GM19468 (cell line): Measurements from ENCODE around the gene HUS1.
"Not testable (repeated sequence)": the region's sequence is repeated elsewhere in the genome, so short reads cannot be mapped to it uniquely, and the experiment has no call there.

Experiments
- ATAC-seq: cut with Tn5 transposase; IDR thresholded peaks from one replicate; pipeline ENCODE4 v1.9.1; 2021; ENCODE audit warnings: mild to moderate bottlenecking, moderate library complexity, moderate number of reproducible peaks; ENCODE audit not compliant: unreplicated experiment; ENCODE audit errors: extremely low read depth

Gene HUS1

DNA sequence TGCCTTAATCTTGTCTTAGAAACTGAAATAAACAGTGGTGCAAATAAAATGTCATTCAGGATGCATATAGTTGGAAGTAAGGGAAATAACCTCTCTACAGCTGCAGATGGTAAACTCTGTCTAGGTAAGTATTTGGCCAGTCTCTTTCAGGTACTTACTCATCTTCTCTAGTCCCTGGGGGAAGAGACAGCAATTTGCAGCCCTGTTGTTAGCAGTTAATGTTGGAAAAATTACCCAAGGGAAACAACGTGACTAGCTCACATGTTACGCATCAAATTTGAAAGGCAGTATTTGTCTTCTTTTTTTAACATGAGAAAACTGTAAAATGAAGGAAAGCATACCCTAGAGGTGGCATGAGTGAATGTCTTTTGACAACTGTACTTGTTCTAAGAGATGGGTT lies 3.2 kb upstream of the HUS1 start:
- ATAC-seq: no peak

DNA sequence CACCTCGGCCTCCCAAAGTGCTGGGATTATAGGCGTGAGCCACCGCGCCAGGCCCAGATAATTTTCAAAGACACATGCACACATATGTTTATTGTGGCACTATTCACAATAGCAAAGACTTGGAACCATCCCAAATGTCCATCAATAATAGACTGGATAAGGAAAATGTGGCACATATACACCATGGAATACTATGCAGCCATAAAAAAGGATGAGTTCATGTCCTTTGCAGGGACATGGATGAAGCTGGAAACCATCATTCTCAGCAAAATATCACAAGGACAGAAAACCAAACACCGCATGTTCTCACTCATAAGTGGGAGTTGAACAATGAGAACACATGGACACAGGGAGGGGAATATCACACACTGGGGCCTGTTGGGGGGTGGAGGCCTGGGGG lies 1.2 kb upstream of the HUS1 start:
- not testable (repeated sequence) for ATAC-seq

DNA sequence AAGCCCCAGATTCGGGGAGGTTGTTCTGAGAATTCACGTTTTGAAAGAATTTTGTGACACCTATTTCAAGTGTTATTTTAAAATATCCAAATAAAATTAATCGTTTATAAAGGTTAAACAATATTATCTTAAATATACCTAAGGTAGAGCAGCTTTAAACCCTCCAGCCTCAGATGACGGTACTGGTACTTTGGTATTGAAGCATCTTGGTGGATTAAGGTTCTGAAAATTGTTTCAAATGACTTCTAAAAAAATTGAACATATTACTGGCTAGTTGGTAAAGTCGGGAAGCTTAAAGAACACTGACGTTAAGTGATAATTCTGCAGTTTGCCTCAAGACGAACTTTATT lies 392 bp upstream of the HUS1 start:
- ATAC-seq: no peak

DNA sequence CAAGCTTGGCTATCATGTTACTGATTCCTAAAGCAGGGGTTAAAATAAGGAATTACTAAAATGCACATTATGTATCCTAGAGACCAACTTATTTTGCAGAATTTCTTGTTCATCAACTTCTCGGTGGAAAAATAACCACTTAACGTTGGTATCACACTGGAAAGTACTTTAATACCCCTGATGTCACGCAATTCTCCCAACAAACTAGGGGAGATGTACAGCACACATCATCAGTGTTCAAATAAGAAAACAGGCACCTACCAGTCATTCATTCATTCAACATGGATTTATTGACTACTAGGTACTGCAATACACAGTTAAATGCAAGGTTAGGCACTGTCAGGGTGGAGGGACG lies 648 bp downstream of the HUS1 start:
- no peak for ATAC-seq

DNA sequence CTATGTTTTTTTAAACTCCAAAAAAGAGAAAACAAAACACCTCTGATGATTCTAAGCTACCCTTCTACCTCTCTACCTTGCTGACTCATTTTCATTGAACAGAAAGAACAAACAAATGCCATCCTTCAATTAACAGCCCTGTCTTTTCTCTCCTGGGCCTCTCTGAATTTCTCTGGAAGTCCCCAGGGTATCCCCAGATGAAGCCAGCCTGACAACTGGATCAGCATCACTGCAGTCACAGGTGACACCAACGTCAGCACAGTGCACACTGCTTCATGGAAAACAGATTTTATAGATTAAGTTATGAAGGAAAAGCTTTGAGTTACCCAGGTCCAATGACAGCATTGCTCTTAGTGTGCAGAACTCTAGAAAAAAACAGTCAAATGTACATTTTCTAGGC lies 5.7 kb downstream of the HUS1 start:
- no peak for ATAC-seq

DNA sequence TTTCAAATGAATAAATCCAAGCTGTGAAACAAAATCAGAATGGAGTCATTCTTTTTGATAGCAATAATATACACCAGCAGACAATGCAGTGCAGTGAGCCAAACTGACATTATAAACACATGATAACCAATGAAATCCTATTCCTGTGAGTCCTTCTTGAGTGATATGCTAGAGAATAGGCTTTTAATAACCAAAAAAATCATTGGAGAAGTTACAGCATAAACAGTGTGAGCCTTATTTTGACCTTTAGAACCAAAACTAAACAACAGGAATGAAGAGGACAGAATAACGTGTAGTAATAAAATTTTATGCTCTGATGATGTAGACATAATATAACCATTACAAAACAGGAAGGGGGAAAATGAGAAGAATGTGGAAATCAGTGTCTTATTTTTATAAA lies 8.7 kb downstream of the HUS1 start:
- ATAC-seq: no peak

DNA sequence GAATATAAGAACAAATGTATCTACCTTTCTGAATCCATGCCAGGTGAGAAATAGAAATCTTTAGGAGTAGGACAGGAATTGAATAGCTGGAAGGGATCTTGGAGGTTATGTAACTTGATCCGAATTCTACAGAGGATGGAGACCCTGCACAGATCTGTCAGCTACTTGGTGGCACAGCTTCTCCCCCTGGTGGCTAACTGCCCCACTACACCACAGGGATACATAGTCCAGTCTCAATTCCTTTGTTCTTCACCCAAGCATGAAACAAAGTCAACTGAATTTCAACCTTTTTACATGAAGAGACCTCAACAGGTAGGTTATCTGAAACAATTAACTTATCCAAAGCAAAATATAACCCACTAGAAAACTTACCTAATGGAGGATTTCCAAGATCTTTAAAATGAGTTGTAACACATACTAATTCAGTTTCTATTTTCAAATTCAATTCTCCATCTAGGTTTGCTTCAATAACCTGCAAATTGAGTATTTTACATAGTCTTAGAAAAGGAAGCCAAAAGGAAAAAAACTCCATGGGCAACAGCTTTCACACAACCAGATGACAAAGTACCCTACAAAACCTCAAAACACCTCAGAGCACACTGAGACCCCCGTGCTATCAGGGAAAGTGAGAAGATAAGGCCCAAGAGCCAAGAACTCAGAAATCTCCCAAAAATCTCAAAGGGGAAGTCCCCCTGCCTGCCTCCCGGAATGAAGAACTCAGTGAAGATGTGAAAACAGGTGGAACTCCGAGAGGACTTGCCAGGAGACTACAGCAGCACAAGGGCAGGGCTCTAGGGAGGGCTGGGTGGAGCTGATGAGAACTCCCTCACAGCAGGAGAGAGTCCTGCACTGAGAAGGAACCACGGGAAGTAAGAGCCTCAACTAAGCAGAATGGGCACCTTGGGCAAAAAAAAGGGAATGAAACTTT lies 10.3 kb downstream of the HUS1 start:
- ATAC-seq: peak; percentile 81

DNA sequence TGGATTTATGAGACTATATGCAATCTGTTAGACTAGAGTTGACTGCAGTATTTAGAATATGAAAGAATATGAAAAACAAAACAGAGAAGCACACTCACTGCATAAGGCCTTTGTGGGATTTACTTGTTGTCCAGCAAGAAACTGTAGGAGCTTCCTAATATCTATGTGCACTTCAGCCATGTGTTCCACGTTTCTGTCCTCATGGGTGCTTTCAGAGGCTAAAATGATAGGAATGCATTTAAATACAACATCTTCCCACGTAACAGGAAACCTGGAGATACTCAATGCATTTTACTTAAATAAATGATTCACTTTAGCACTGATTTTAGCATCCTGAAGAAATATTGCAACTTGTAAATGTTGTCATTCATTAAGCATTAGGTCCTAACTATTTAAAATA lies 11.7 kb downstream of the HUS1 start:
- no peak for ATAC-seq

DNA sequence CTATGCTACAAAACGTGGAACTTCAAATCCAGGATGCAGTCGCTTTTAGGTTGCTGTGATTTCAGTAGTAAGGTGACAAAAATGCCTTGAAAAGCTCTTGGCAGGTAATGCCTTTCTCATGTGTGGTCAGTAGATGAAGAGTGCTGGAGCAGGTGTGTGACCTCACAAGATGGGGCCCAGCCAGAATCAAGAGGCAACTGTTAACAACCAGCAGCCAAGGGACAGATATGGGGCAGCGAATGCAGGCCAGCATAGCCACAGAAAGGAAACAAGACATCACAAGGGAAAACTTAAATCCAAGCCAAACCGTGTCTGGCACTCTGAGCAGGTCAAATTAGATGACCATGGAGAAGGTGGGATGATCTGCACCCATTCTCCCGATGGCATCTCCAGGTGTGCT lies 12.3 kb downstream of the HUS1 start:
- no peak for ATAC-seq

DNA sequence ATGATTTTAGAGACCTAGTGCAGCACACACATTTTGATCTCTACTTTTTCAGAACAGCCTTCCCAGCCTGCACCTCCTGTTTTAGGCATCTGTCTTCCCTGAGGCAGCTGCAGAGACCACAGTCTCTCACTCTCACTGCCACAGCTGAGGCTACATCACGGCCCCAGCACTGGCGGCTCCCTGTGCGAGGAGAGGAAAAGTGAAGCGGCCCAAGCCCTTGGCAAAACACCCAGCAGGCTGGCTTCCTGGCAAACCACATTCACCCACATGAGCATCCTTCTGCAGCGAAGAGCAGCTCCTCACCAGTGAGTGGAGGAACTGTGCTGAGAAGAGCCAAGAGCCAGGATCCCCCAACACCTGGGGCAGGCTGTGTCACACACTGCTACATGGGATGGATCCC lies 14.0 kb downstream of the HUS1 start:
- ATAC-seq: no peak

DNA sequence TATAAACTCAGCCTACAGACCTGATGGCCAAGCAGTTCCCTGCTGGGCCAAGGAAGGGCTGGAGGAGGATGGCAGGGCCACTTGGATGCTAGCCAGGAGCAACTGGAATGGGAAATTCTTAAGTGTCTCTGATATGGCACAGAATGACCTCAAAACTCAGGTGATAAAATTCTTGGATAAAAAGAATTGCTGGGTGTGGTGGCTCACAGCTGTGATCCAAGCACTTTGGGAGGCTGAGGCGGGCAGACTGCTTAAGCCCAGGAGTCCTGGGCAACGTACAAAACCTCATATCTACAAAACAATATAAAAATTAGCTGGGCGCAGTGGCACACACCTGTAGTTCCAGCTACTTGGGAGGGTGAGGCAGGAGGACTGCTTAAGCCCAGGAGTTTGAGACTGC lies 17.2 kb downstream of the HUS1 start:
- ATAC-seq: no peak

DNA sequence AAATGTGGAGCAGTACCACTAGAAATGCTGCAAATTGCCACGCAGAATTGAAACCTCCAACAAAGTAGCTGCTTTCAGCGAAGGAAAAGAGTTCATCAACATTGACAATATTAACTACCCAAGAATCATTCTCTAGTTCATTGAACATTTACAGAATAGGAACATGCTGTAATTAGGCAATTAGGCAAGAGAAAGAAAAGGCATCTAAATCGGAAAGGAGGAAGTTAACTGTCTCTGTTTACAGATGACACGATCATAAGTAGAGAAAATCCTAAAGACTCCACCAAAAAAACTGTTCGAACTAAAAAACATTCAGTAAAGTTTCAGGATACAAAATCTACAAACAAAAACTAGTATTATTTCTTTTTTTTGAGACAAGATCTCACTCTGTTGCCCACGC lies 22.3 kb downstream of the HUS1 start:
- ATAC-seq: no peak

DNA sequence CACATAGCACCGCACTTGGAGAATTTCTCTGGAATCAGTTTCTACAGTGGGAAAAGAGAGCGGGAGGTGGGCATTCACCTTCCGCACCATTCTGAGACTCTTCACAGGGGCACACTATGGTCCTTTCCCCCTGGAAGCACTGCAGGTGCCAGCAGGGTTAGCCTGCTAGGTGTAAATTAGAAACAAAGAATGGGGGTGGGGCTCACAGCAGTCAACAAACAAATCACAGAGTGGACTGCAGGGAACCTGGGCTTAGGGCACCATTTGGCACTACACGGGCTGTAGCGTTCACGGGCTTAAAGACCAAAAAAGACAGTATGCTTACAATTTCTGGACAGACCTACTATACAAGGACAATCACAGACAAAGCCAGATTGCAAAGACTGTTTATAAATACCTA lies 23.2 kb downstream of the HUS1 start:
- ATAC-seq: no peak

DNA sequence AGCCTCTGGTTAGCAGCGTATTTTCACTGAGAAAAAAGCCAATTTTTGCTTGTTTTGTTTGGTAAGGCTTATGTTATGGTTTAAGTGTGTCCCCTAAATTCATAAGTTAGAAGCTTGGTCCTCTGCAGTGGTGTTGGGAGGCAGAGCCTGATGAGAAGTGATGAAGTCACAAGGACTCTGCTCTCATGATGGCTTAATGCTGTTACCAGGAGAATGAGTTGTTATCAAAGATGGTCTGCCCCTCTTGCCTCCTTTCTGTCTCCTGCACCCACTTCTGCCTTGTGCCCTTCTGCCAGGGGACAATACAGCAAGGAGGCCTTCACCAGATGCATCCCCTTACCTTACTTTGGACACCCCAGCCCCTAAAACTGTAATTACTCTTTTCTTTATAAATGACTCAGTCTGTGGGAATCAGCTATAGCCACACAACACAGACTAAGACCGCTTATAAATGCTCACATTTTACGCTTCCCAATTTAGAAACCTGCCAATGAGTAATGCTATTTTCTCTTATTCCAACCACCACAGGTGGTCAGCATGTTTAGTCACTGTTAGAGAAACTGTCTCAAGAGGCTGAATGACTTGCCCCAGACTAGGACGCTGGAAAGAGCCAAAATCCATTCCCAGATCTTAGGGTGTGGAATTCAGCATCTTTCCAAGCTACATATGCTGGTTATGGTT lies 25.0 kb downstream of the HUS1 start:
- ATAC-seq: no peak

DNA sequence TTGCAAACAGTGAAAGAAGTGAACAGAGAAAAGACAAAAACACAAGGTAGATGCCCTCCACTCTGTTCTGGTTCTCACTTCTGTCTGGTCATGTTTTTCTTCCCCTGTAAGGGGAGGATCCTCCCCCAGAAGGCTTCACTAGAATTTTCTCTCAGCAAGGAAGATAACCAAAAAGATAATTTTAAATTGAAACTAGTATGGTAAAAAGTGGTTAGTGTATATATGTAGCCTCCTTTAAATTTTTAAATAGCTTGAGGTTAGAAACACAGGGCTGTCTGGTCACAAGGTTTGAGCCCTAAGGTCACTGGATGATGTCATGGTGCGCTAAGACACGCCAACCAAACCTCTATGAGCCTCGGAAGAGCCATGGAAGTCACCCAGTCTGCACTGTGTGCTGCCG lies 25.6 kb downstream of the HUS1 start:
- no peak for ATAC-seq

DNA sequence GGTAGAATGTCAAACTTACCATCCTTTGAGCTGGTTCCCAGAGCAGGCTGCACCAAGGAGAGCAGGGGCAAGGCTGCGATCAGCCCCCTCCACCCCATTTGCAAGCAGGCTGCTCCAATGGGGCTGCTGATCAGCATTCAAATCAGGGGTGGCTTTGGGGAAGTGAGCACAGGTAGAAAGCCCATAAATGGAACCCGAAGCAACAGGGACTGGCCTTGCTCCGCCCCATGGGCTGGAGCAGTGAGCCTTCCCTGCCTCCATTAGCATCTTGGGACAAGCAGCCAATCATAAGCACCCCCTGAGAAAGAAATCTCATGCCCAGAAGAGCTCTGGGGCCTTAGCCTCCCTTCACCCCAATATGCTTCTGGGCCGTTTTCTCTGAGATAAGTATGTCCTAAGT lies 27.2 kb downstream of the HUS1 start:
- no peak for ATAC-seq

DNA sequence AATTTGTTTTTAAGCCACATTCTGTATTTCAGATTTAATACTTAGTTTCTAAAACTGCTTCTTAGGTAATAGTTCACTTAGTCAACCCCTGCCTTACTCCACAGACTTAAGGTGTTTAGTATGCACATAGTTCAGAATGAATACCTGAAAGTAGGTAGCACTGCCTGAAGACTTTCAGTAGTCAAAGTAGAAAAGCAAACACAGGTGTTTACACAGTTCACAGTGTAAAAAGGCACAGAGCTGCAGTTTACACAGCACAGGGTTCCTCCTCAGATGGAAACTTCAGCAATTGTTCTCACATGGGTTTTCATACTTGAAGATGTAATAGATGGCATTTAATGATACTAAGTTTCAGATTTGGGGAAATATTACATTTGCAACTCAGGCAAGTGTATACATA lies 28.0 kb downstream of the HUS1 start:
- no peak for ATAC-seq

DNA sequence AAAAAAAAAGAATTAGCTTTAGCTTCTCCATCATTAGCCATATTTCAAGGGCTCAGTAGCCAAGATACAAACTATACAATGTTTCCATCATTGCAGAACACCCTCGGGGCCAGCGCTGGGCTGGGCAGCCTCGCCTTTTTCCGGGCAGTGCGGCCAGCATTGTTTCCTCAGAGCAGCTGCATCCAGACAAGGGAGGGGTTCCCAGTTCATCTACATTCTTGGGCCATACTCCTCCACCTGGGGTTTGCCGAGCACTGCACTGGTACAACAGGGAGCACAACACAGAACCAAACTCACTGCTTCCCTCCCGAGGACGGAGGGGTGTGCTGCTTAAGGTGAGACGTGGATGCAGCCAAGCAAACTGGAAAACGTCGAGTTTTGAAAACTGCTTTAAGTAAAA lies 28.7 kb downstream of the HUS1 start:
- no peak for ATAC-seq

DNA sequence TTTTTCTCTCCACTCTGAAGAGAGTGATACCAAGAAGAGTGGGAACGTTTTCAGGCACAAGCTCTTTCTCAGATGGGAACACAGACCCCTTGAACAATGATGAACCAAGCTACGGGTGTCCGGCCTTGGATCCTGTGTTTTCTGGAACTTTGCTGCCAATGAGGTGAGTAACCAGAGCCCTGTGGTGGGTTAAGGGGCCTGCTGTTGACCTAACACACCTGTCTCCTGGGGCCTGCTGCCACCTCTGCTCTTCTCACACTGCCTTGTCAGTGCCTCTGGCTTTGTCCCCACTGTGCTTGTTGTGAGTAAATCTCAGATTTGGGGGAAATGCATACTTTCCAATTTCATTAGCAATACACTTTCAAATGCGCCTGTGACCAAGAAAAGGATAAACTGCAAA lies 29.7 kb downstream of the HUS1 start:
- no peak for ATAC-seq

DNA sequence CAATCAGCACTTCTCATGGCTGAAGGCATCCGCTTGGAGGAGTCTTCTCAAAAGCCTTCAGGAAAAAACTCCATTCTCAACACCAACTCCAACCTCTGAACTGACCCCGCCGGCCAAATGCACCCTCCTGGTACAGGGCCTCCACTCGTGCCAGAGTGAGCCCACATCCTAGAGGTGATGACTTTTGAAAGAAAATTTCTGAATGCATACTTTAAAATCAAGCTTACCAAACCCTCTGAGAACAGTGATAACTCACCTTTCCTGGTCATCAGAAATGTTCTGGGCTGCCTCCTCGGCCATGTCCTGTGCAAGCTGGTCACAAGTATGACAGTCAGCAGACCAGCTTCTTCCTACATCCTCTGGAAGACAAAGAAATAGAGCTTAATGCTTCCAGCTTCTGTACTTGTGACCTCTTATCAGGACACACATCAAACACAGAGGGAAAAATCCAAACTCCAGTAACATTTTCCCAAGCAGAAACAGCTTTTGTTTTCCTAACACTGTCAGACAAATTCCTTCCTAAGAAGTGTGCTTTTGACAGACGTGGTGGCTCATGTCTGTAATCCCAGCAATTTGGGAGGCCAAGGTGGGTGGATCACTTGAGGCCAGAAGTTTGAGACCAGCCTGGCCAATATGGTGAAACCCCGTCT lies 31.1 kb downstream of the HUS1 start, which contains the start of gene PKD1L1:
Gene PKD1L1, minus strand, starts transcription at position 326 of the 650 bp plus-strand sequence. Its CDS starts 26 bp downstream, at position 300.
- no peak for ATAC-seq

DNA sequence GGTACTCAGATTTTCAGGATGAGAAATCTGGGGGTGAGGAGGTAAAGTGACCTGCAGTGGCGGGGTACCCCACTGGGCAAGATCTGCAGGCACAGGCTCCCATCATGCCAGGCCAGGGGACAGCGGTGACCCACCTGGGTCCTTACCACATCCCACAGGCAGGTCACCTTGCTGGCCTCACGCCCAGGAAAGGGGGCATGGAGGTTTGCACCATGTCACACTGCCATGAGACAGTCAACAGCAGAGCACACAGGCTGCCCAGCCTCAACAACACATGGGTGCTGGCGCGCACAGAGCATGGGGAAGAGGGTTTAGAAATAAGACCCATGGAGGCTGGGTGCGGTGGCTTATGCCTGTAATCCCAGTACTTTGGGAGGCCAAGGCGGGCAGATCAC lies 32.1 kb downstream of the HUS1 start:
- no peak for ATAC-seq
